KG1 (cell line): ENCODE results near the gene TACC3.

Source experiments
- DNase-seq: peaks from one replicate; lab custom pipeline; 2025; lab: John Stamatoyannopoulos, UW

The TACC3 gene

DNA sequence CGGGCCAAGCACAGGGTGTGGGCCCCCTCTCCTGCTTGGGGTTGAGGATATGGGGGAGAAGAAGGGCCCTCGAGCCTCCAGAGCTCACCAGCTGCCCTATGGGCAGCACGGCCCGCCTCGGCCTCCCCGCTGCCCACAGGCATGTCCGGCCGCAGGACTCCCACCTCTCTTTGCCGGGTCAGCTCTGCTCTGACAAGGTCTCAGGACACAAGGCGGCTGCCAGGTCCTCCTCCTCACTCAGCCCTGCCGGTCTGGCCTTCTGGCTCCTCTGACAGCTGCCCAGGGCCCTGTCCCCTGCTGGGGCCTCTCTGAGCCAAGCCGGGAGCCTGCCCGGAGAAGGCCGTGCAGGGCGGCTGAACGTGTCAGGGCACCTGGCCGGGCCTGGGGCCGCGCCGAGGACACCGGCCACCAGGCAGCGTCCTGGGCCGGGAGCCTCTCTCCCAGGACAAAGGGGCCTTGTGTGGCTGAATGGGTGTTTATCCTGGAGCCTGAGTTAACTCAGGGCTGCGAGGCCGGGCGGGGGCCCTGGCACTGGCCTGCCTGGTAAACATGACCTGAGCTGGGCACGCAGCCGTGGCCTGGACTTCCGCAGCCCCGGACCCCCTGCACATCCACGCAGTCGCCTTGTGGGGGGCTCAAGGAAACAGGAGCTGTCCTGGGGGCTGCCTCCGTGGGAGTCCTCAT is 25.7 kb downstream of the TACC3 start:
- DNase-seq: no peak

DNA sequence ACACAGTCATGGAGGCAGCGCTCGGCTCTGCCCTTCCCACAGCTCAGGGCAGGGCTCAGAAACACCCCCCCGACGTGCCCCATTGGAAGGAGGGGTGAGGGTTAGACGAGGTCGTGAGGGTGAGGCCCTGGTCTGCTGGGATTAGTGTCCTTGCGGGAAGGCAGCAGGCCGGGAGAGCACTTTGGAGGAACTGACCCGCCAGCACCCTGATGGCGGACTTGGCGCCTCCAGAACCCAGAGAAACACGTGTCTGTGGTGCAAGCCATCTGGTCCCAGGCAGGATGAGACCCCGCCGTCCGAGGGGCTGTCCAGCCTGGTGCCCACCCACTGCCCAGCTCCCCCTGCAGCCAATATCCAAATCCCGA is 26.3 kb downstream of the TACC3 start:
- DNase-seq: no peak

DNA sequence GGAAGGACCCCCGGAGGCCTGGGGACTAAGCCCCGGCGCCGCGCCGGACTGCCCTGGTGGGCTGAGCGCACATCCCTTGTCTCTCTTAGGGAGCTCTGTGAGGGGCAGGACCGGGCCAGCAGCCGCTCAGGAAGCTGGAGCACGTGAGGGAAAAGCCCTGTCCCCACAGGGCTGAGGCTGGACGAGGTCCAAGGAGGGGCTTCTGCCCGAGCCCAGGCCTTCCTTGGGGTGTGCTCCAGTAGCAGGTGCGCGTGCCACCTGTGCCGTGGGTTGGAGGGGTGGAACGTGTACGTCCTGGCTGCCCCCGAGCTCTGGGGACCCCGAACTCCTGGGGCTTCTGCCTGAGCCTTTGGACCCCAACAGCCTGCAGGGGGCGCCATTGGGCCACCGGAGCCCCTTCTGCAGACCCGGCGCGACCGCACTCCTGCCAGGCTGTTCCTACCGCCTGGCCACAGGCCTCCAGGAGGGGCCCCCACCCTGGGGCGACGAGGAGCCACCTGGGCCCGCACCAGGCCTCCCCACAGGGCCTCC is 27.2 kb downstream of the TACC3 start:
- peak; percentile 73 for DNase-seq

DNA sequence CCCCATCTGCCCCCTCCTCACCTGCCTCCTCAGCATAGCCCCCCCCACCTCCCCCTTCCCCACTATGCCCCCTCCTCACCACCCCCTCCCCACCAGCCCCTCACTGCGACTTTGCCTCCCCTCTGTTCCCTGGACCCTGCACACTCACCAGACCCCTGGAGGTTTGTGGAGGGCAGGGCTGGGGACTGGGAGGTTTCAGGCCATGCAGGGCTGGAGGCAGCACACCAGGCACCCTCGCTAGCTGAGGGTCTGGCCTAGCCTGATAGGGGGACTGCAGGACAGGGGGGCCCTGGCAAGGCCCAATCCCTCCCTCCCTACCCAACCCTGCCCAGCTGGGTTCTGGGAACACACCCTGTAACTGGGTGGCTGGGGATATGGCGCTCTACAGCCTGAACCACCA is 28.0 kb downstream of the TACC3 start:
- no peak for DNase-seq

DNA sequence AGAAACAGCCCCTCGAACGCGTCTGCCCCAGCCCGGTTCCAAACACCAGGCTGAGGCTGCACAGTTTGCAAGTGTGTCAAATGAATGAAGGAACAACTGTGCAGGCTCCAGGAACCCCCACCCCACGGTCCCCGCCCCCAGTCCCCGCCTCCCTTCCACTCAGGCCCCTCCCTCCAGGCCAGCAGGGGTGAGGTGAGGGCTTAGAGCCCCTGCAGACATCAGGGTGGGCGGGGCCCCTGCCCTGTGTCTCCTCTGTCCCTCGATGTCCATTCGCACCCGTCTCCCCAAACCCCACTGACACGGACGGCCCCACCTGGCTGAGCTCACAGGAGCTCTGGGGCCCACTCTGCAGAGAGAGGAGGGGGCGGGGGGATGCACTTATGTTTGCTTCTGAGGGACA is 28.5 kb downstream of the TACC3 start:
- DNase-seq: no peak

DNA sequence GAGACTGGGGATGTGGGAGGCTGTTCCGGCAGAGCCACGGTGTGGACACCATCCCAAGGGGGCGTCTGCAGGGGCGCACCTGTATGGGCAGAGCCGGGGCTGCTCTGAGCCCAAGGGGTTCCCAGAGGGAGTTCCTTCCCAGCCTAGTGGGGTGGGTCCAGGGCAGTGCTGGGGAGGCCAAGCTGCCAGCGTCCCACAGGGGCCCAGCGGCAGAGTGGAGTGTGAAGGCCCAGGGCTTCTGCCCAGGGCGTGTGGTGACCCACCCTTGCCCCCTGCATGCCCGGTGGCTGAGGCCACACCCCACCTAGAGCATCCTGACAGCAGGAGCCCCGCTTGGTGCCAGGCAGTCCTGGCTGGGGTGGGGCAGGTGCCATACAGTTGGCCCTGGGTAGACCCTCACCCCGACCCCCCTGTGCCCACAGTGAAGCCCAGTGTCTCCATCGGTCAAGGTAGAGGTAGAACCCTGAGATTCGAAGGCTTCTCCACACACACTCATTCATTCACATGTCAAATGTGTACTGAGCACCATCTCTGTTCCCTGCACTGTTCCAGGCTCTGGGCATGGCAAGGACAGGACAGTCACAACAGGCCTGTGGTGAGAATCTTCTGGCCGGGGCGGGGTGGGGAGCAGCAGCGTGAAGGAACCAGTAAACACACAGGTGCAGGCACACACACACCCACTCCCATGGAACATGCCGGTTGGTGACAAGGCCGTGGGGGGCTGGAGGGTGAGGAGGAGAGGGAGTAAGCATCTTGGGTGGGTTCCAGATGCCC is 29.2 kb downstream of the TACC3 start:
- no peak for DNase-seq

DNA sequence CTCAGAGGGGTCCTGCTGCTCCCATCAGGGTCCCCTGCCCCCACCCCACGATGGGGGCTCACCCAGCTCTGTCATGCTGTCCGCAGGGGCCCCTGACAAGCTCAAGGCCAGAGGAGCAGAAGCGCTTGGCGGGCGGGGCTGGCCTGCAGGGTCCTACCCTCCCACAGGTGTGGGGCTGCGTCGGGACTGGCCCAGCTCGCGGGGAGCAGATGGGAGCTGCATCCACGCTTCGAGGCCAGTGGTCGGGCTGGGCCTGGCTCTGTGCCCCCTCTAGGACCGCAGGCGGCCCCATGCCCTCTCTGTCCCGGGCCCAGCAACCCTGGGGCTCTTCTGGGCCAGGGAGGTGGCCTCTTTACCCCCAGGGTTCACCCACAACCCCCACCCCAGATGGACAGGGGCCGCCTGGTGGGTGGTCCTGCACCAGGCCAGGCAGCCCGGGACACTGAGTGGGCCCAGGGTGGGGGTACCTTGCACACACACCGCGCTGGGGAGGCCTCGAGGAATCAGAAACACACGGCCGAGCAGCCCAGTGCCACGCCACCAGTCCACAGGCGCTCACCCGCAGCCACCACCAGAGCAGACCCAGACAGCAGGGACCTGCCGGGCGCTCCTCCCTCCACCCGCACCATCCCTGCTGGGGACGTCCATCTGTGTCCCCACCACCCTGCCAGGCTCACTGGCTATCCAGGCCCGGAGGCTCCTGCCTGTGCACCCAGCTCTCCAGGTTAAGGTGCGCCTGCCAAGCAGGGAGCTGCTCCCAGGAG is 30.0 kb downstream of the TACC3 start:
- no peak for DNase-seq

DNA sequence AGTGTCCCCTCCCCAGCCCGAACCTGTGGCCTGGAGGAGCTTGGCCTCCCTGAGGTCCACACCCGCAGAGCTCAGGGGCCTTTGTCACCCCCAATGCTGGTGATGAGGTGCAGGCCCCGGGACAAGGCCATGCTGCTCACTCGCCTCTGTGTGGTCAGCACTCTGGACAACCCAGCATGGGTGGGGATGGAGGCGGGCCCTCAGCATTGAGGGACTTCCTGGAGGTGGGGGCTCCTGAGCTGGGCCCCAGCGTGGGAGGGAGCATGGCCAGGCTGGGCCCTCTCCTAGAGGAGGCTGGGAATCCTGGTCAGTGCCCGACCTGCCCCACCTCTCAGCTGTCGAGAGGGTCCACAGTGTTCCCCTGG is 30.6 kb downstream of the TACC3 start:
- no peak for DNase-seq

DNA sequence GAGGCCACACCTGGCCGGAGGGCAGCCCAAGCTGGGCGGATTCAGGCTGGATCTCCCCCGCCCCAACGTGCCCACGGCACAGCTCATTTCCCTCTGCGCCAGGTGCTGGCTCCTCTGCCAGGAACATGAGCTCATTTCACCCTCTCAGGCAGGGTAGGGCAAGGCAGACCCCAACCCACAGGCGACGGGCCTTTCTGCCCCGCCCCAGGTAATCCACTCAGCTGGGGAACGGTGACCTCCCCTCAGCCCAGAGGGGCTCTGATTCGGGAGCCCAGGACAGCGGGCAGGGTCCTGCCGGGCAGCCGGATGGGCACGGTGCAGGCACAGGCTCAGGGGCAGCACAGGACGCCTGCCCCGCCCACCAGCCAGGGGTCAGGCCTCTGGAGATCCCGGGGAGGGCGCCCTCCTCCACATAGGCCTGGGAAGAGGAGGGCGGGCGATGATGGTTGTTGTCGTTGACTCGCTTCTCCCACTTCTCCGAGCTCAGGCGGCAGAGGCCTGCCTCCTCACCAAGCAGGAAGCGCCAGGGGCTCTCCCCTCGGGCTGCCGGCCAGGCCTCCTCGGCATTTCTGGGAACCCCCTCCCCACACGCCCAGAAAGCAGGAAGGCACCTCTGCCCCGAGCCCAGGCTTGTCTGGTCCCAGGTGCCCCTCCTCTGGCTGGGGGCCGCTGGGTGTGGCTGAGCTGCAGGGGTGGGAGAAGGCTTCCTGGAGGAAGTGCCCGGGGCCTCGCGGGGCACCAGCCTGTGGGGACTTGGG is 31.1 kb downstream of the TACC3 start:
- no peak for DNase-seq

DNA sequence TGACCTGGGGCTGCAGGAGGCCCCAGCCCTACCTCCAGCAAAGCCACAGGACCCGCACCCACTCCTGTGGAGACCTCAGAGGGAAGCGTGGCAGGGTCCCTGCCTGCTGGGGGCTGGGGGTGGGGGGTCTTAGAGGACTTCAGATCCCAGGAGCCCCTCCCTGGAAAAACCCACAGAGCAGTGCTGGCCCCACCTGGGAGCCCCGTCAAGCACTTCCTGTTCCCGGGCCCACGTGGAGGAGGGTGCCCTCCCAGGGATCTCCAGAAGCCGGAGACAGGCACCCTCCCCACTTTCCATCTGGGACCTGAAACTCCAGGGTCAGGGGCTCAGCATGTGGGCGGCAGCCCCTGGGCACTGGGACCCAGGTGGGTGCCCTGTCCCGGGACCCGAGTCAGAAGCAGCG is 32.0 kb downstream of the TACC3 start:
- no peak for DNase-seq

DNA sequence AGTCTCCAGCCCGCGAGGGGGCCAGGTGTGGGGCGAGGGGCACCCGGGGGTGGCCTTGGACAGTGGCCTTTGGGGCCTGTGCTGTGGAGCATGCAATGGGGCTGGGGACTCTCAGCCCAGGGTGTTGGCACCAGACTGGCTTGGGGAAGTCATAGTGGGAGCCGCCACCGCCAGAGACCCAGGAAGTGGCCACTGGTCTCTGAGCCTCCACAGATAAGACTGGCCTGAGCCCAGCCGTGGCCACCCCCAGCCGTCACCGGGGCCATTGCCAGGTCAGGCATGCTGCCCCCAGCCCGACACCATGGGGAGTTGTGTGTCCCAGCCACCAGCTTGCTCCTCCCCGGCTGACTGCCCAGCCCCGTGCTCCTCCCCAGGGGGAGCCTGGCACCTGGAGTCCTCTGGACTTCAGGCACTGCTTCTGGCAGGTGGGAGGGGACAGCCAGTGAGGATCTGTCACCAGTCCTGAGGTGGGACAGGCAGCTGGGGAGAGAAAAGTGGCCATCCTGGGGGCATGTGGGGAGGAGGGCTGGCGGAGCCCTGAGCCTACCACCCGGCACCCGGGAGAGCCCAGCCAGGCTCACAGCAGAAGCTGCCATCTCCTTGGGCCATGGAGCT is 32.5 kb downstream of the TACC3 start:
- DNase-seq: no peak

DNA sequence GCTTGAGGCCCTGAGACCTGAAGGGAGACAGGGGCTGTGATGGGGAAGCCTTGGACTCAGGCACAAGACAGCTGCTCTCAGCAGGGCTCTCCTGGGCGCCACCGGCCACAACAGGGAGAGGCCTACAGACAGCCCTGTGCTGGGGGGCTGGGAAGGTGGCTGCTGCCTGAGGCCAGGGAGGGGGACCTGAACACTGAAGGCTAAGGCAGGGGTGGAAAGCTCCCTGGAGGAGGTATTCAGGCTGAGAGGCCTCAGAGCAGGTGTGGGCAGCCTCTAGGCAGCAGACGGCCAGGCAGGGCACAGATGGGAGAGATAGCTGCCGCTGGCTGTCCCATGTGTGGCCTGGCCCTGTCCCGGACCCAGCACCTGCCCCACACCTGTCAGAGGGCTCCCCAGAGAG is 33.0 kb downstream of the TACC3 start:
- DNase-seq: no peak

DNA sequence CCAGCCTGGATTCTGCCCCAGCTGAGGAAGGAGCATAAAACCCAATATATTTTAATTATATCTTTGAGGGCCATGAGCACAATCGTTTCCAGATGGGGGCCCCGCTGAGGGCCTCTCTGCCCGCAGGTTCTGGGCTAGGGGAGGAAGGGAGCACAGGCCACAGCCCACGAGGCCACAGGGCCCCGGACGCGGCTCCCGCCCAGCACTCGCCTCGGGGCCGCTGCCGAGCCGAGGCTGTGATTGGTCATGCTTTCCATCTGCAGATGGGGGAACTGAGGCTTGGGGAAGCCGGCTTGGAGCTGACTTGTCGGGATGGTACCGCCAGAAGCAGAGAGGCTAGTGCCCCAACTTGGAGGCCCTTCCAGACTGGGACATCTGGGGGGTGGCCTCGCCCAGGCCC is 34.0 kb downstream of the TACC3 start:
- no peak for DNase-seq

DNA sequence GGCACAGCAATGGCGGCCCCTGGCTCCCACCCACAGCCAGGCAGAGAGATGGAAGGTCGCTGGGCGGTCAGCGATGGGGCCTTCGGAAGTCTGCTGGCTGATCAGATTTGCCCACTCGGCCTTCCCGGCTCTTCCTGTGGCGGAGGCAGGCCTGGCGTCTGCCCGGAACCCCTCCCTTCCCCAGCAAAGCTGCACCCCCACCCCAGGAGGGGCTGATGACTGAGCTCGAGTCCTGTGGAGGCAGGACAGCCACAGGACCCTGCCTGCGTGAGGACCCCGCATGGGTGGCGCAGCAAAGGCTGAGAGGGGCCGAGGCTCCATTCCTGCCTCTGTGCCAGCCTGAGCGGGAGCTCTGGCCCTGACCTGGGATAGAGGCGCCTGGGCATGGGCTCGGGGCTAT is 34.8 kb downstream of the TACC3 start:
- no peak for DNase-seq

DNA sequence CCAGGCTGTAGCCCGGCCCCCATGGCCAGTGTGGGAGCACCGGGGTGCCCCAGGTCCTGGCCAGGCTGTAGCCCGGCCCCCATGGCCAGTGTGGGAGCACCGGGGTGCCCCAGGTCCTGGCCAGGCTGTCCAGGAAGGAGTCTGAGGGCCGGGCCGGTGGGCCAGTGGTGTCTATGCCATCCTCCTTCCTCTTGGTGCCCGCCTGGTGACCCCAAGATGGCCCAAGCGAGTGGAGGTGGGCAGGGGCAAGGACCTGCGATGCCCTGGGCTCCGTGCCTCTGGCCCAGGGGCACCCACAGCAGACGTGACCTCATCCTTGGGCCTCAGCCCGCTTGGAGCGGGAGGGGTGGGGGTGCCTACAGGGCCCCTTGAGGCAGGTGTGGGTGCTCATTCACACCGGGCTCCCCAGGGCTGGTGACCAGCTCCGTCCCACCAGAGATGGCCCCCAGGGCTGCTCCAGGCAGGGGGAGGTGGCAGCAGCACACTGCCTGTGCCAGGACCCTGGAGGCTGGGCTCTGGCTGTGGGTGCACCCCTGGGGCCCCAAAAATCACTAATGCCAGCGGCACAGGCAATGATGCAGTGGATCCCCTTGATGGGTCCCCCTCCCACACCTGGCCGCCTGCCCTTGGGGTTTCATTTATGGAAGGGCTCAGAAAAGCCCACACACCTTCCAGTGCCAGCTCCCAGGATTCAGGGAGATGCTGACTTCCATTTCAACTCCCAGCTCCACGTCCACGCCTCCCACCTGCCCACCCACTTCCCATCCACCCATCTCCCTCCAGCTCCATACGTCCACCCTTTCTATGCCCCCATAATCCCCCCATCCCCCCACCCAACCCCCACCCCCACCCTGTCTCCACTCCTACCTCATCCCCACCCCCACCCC is 35.8 kb downstream of the TACC3 start:
- DNase-seq: no peak

DNA sequence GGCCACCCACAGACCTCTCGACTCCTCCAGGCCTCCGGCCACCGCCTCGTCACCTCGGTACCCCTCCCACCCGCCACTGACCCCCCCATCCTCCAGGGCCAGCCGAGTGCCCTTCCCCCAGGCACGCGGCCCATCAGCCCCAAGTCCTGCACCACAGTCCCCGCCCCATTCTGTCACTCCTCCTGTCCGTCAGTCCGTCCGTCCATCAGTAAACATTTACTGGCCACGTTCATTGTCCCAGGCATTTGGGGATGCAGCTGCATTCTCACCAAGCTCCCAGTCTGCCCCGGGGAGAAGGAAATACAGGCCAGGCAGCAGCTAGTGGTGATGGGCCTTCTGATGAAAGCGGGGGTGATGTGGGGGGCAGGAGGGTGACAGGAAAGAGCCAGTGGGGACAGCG is 36.5 kb downstream of the TACC3 start:
- no peak for DNase-seq

DNA sequence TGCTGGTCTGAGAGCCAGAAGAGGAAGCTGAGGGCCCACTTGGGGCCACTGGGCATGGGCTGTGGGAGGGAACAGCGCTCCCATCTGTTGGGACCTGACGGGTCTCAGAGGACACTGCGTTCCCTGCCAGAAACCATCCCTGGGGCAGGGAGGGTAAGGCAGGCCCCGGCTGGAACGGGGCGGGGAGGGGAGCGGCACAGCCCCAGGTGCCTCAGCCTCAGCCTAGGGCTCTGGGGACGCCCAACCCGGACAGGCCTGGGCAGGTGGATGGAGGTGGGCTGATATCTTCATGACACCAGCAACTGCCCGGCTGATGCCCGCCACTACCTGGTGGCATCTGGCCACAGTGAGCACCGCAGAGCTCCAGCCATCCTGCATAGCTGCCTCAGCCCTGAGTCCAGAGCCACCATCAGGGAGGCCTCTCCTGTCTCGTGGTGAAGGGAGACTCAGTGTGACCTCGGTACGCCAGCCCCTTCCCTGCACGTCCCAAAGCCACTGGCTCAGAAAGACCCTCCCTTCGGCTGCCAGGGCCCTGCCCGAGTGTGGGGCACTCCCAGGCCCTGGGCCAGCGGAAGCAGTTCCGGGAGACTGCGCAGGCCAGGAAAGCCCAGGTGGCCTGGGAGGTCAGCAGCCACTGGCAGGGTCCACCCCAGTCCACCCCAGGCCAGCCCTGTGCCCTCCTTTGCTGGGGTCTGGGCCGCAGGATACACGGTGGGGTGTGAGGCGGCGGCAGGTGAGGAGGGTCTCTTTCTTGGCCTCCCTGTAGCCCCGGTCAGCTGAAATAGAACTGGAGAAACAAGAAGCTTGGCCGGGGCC is 37.2 kb downstream of the TACC3 start:
- no peak for DNase-seq

DNA sequence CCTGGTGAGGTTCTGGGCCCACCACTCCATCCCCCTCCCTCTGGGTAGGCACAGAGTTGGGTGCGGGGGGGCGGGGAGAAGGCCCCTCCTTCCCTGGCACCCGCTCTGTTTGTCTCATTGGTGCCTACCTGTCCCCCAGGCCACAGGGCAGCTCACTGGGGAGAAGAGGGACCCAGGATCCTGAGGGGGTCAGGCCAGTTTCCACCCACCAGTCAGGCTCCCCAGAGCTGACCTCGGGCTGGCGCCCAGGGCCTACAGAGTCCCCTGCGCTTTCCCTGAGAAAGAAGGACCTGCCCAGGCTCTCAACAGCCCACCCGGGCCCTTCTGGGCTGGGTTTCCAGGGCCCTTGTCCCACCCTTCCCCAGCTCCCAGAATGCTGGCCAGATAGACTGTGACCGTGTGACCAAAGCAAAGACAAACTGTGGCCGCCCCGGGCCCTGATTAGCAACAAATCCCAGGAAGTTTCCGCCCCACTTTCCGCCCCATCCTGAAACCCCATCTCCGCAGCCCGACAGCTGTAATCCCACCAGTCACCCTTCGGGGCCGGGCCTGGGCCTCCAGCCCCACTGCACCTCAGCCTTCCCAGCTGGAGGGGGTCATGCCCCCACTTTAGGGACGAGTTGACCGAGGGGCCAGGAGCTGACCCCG is 38.0 kb downstream of the TACC3 start:
- no peak for DNase-seq

DNA sequence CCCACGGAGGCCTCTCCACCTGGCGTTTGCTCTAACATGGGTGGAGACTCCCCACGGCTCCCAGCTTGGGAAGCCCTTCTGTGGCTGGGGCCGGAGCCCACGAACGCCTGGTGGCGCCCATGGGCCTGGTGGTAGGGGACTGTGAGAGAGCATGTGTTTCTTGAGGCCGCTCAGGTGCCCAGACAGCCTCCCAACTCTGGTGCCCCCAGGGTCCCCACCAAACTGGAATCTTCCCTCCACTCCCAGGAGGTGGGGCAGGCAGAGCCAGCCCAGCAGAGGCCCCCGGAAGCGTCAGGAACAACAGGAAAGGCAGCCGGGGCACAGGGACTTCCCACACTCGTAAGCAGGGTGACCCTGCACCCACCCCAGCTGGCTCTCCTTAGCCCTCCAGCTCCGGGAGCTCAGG is 38.5 kb downstream of the TACC3 start:
- DNase-seq: no peak
